ENCODE results near the gene FBXO7. TPM values are rescaled to one million over a fixed set of nuclear protein-coding genes. Genes with fewer than 3 reads are reported as not detected.
A peak's percentile ranks its signal among the peaks of the same experiment; 100 is the strongest.

The FBXO7 gene
- total and polyA plus RNA-seq, 9 of the 15 experiments (the other 6 are each of a cell fraction or from before 2014, with no cell fraction given) = 34.0 to 162 (median 85.2) TPM

- TF ChIP-seq CHAMP1 (IDR thresholded peaks at IDR 0.05) (no peak), GMEB1 (CRISPR knock-in tag; IDR thresholded peaks at IDR 0.05) (peak; percentile 50; the same call in 1 of the 2 replicates), ZFX (CRISPR knock-in tag; IDR thresholded peaks at IDR 0.05) (peak; percentile 39; the same call in 1 of the 2 replicates), MTF1 (CRISPR knock-in tag; IDR thresholded peaks at IDR 0.05; ENCODE audit: borderline replicate concordance) (no peak), DEAF1 (CRISPR knock-in tag; IDR thresholded peaks at IDR 0.05) (no peak), GABPA (tag; conservative IDR thresholded peaks at IDR 0.05; ENCODE audit: low read depth) (0 out of 2 replicates have a peak, but pooled peaks have one; percentile 27), ZBTB11 (CRISPR knock-in tag; IDR thresholded peaks at IDR 0.05) (no peak), IFI16 (CRISPR knock-in tag; IDR thresholded peaks at IDR 0.05) (no peak), MEIS2 (IDR thresholded peaks at IDR 0.05; ENCODE audit: partially characterized antibody) (no peak), ETV6 (IDR thresholded peaks at IDR 0.05; ENCODE audit: borderline replicate concordance in 1 of 2, low read depth in 2 of 2, low read length in 1 of 2) (no peak), ETV6 (CRISPR knock-in tag; IDR thresholded peaks at IDR 0.05; ENCODE audit: borderline replicate concordance) (no peak), ILF3 (IDR thresholded peaks at IDR 0.05; ENCODE audit: borderline replicate concordance) (no peak), ERF (CRISPR knock-in tag; IDR thresholded peaks at IDR 0.05) (0 out of 2 replicates have a peak, but pooled peaks have one; percentile 66), ZBTB12 (CRISPR knock-in tag; IDR thresholded peaks at IDR 0.05) (no peak)
Observed at GRCh38 chr22:32531931-32532819, 57.6 kb downstream of the FBXO7 start (continued).
